Heart left ventricle (tissue), 13 donors: Measurements from ENCODE around the gene CTNNAL1.

Source experiments
- CTCF ChIP-seq, 12 donors: fragments of 200-600 bp; sonication (generic) in 4 of 12; IDR thresholded peaks; one replicate each; pipeline versions ENCODE4 v1.5.0 to v1.8.0; 2018 to 2022; ENCODE audit warnings: antibody characterized with exemption in 12 of 12, mild to moderate bottlenecking in 5 of 12
- POLR2A ChIP-seq, 2 donors: fragments of 450-650 bp; IDR thresholded peaks; one replicate each; pipeline ENCODE4 v1.6.1; 2017; ENCODE audit warnings: antibody characterized with exemption in 2 of 2, mild to moderate bottlenecking in 2 of 2, moderate library complexity in 2 of 2
- donor health status: ischemic (EF 13 %, LVEDD 7.1; RV severe dilation, severe dysfunction).
- donor health status: DM: no; HTN: yes; CAD: no.
- donor health status: DM: no; HTN: no; CAD: no.
- donor health status: ischemic (EF 25% LVEDD 6.9; RV normal size, moderate dysfunction).
- donor health status: ischemic (EF 25% LVEDD 5.7; RV mildly dilated, moderate dysfunction).
- donor health status: ischemic (EF 35%, LVEDD 5.7; RV mildly dilated, moderate dysfunction).
- donor health status: nonischemic (EF 11% LVEDD 7.7; RV severe dilation, severe dysfunction).
- donor health status: DM: yes; HTN: yes; CAD: no.
- donor health status: PGD.
- donor health status: ischemic (EF 29% LVEDD 5.4; RV normal size, mild dysfunction).
- donor health status: nonischemic (EF 23%, LVEDD 6.1; RV moderate dilation, normal function).

GRCh38 chr9:109033941-109034700 is 20.8 kb upstream of the CTNNAL1 start:
- no peak for TF ChIP-seq CTCF (IDR thresholded peaks at IDR 0.05)
- TF ChIP-seq POLR2A (IDR thresholded peaks at IDR 0.05) = no peak
